Esophagus squamous epithelium (tissue), 5 donors: ENCODE measurements around the gene EGFLAM. TPM values are rescaled to one million over a fixed set of nuclear protein-coding genes. Genes with fewer than 3 reads are reported as not detected.

Experiments used
- DNase-seq: peaks from one replicate; lab custom pipeline; 2025; lab: John Stamatoyannopoulos, UW
- H3K27ac ChIP-seq, 4 donors: fragments of 200-600 bp; sonication (generic); one replicate each; pipeline ENCODE4 v1.5.1; 2016 to 2019; ENCODE audit warnings: mild to moderate bottlenecking in 1 of 4
- H3K27me3 ChIP-seq, 4 donors: fragments of 200-600 bp; sonication (generic); 1 replicate in 3 of 4; 2 replicates in 1 of 4; pipeline versions ENCODE4 v1.5.1 to v1.6.0; 2017 to 2021; ENCODE audit warnings: antibody characterized with exemption in 1 of 4
- H3K36me3 ChIP-seq, 3 donors: fragments of 200-600 bp; sonication (generic); one replicate each; pipeline ENCODE4 v1.5.1; 2016 to 2019
- H3K4me1 ChIP-seq, 3 donors: fragments of 200-600 bp; sonication (generic); one replicate each; pipeline ENCODE4 v1.5.1; 2017 to 2019
- H3K4me3 ChIP-seq, 4 donors: fragments of 200-600 bp; sonication (generic); 1 replicate in 3 of 4; 2 replicates in 1 of 4; pipeline ENCODE4 v1.5.1; 2016 to 2019; ENCODE audit warnings: mild to moderate bottlenecking in 2 of 4, moderate library complexity in 1 of 4
- H3K9me3 ChIP-seq, 3 donors: fragments of 200-600 bp; sonication (generic); one replicate each; pipeline ENCODE4 v1.5.1; 2016 to 2019
- POLR2A ChIP-seq, 4 donors: fragments of 450-650 bp; IDR thresholded peaks; one replicate each; pipeline ENCODE4 v1.6.1; 2017; ENCODE audit warnings: antibody characterized with exemption in 4 of 4, mild to moderate bottlenecking in 4 of 4, moderate library complexity in 3 of 4
- WGBS, 2 donors: methylation state at CpG; one replicate each; pipeline ENCODE4 v1.1.5; 2018; 5-methylcytosine and 5-hydroxymethylcytosine counted together
- intact Hi-C: fragments of 100-400 bp; cut with DNase I; formaldehyde crosslinking; loops from one replicate; pipeline ENCODE4 v1.15.0; 2022
- total RNA-seq, 4 donors: library from RNA; depleted of rRNA; stranded (reverse); fragments of >200 nt; gene quantifications; one replicate each; pipeline ENCODE4 v1.1.0, GENCODE V29; 2016
- TF ChIP-seq, protein P1 (sequence below), 6 experiments: fragments of 450-650 bp in 4 of 6; fragments of 200-600 bp in 2 of 6; sonication (generic) in 2 of 6; IDR thresholded peaks; one replicate each; pipeline ENCODE4 v1.5.1; 2016 to 2019; ENCODE audit warnings: antibody characterized with exemption in 6 of 6, mild to moderate bottlenecking in 4 of 6, moderate library complexity in 4 of 6
- donor health status: DM: yes; HTN: yes; CAD: no.

The EGFLAM gene
- total RNA-seq, 4 donors from 2014 or later, result 0.38 to 3.3 (median 1.7) TPM

DNA sequence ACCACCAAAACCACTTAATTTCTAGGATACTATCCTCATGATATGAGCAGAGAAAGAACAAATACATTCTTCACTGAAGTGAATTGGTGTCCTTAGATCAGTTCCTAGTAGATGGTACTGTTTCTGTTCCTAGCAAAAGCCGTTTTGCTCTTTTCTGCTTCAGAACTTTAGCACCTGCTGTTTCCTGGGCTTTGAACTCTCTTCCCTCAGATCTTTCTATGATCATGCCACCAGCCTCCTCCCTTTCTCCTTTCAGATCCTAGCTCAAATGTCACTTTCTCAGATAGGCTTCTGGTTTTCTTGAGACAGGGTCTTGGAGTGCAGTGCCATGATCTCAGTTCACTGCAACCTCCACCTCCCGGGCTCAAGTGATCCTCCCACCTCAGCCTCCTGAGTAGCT, 118.0 kb downstream of the EGFLAM start:
- H3K36me3 ChIP-seq, result no peaks in the 10 kb centered on the region
- intact Hi-C loops, result no loop called here
- no peak overlapping the region for H3K4me3 ChIP-seq
- no peaks in the 10 kb centered on the region for H3K9me3 ChIP-seq
- H3K27me3 ChIP-seq, result peaks cover 0 to 21% (median 0%) of the 10 kb centered on the region in 4 donors
- WGBS, 2 donors, result 61 to 82% methylated on average over 2 of the region's 2 CpGs
- H3K27ac ChIP-seq, result no peak overlapping the region
- H3K4me1 ChIP-seq, result peaks cover 0 to 14% (median 0%) of the 10 kb centered on the region in 3 donors
- no peak for DNase-seq
- TF ChIP-seq POLR2A (IDR thresholded peaks at IDR 0.05), result no peak
- TF ChIP-seq, protein P1, sequence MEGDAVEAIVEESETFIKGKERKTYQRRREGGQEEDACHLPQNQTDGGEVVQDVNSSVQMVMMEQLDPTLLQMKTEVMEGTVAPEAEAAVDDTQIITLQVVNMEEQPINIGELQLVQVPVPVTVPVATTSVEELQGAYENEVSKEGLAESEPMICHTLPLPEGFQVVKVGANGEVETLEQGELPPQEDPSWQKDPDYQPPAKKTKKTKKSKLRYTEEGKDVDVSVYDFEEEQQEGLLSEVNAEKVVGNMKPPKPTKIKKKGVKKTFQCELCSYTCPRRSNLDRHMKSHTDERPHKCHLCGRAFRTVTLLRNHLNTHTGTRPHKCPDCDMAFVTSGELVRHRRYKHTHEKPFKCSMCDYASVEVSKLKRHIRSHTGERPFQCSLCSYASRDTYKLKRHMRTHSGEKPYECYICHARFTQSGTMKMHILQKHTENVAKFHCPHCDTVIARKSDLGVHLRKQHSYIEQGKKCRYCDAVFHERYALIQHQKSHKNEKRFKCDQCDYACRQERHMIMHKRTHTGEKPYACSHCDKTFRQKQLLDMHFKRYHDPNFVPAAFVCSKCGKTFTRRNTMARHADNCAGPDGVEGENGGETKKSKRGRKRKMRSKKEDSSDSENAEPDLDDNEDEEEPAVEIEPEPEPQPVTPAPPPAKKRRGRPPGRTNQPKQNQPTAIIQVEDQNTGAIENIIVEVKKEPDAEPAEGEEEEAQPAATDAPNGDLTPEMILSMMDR (IDR thresholded peaks at IDR 0.05), result no peak

DNA sequence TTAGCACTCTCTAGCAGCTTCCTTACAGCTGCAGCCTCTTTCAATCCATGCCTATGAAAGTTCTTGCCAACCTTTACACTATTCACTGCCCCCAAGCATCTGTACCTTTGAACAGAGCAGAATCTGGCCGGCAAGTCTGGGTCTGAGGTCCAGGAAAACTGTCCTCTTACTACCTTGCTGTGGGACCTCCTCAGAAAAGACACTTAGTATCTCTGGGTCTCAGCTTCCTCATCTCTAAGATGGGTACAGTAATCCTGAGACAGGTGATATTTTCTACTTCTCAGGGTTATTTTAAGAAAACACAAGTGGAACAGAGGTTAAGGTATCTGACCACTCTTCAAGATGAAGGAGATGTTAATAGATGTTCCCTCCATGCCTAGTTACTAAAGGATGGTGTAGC, 120.2 kb downstream of the EGFLAM start:
- Histone ChIP-seq H3K27me3 (peaks cover 0 to 21% (median 0%) of the 10 kb centered on the region in 4 donors), H3K9me3 (no peaks in the 10 kb centered on the region), H3K27ac (no peak overlapping the region), H3K4me3 (no peak overlapping the region), H3K4me1 (peaks cover 0 to 14% (median 0%) of the 10 kb centered on the region in 3 donors), H3K36me3 (no peaks in the 10 kb centered on the region)
- 71 to 100% methylated on average over 1 of the region's 1 CpG for WGBS, 2 donors
- intact Hi-C loops, result no loop called here
- no peak for TF ChIP-seq POLR2A (IDR thresholded peaks at IDR 0.05)
- DNase-seq, result no peak

DNA sequence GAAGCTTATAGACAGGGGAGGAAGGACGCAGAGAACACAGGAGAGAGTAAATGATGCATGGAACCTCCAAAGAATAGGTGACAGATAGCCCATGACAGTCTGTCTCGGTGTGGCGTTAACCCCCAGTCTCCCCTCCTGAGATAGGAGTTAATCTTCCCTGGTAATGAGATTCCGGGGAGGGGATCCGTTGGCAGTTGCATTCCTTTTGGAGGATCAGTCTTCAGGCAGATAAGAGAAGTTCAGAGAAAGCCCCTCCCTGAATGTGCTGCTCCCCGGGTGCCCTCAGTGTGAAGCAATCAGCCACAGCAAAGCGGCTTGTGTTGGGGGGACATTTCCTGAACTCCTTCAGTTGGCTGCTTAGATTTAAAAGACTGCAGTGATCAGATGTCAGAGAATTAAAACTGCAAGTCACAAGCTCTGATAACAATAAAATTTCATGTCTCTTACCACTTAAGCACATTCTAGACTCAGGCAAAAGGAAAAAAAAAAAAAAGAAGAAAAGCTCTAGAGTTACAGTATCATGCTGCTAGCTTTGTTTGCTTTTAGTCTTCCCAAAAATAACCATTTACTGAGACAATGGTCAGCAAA, 121.1 kb downstream of the EGFLAM start:
- no peak overlapping the region for H3K27ac ChIP-seq
- DNase-seq, result no peak
- H3K27me3 ChIP-seq, result peaks cover 0 to 21% (median 0%) of the 10 kb centered on the region in 4 donors
- H3K36me3 ChIP-seq, result no peaks in the 10 kb centered on the region
- WGBS, 2 donors, result 44 to 60% methylated on average over 6 to 7 of the region's 7 CpGs
- H3K4me1 ChIP-seq, result peaks cover 0 to 14% (median 0%) of the 10 kb centered on the region in 3 donors
- no peaks in the 10 kb centered on the region for H3K9me3 ChIP-seq
- intact Hi-C loops, result no loop called here
- H3K4me3 ChIP-seq, result no peak overlapping the region
- TF ChIP-seq, protein P1 (IDR thresholded peaks at IDR 0.05), result no peak
- no peak for TF ChIP-seq POLR2A (IDR thresholded peaks at IDR 0.05)

DNA sequence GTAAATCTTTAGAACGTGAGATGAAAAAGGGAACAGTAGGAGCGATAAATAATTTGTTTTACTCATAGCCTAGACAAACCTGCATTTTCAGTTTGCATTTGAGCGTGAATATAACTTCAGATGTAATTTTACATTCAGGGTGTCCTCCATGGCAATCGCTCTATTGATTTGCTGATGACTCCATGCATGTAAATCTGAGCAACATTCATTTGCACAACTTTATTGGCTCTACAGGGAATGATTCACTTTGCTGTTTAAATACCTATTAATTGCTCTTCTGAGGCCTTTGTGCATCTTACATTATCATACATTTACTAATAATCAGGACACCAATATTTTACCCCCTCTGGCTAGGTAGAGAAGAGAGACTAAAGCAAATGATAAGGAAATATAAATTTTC, 122.2 kb downstream of the EGFLAM start:
- peaks cover 0 to 14% (median 0%) of the 10 kb centered on the region in 3 donors for H3K4me1 ChIP-seq
- no peak for TF ChIP-seq POLR2A (IDR thresholded peaks at IDR 0.05)
- TF ChIP-seq, protein P1 (IDR thresholded peaks at IDR 0.05), result no peak
- no peaks in the 10 kb centered on the region for H3K36me3 ChIP-seq
- DNase-seq, result no peak
- intact Hi-C loops, result no loop called here
- no peak overlapping the region for H3K27ac ChIP-seq
- H3K27me3 ChIP-seq, result peaks cover 0 to 21% (median 0%) of the 10 kb centered on the region in 4 donors
- no peak overlapping the region for H3K4me3 ChIP-seq
- 46 to 54% methylated on average over 4 of the region's 4 CpGs for WGBS, 2 donors
- no peaks in the 10 kb centered on the region for H3K9me3 ChIP-seq

DNA sequence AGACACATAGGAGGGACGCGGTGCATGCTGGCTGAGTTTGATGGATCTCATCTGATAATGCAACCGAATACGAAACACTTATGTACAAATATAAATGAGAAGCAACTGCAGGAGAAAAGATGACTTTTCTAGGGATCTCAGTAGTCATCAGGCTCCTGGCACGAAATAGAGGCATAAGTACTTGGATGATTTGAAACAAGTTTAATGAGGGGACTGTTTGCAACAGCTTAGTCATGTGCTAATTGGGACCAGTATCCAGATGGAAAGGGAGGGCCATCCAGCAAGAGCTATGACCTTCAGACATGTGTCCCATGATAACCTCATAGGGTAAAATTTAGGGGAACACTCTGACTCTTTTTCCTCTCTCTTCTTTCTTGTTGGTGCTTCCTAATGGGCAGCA, 123.0 kb downstream of the EGFLAM start:
- no peak for TF ChIP-seq POLR2A (IDR thresholded peaks at IDR 0.05)
- TF ChIP-seq, protein P1 (IDR thresholded peaks at IDR 0.05), result no peak
- no peak for DNase-seq
- Histone ChIP-seq H3K9me3 (no peaks in the 10 kb centered on the region), H3K36me3 (no peaks in the 10 kb centered on the region), H3K27me3 (peaks cover 0 to 21% (median 0%) of the 10 kb centered on the region in 4 donors), H3K4me1 (peaks cover 0 to 14% (median 0%) of the 10 kb centered on the region in 3 donors), H3K27ac (no peak overlapping the region), H3K4me3 (no peak overlapping the region)
- 75 to 87% methylated on average over 5 of the region's 5 CpGs for WGBS, 2 donors
- intact Hi-C loops, result no loop called here
